ENCODE measurements around the gene OR10H1.
"Not testable (repeated sequence)": the region's sequence is repeated elsewhere in the genome, so short reads cannot be mapped to it uniquely, and the experiment has no call there.

The OR10H1 gene

DNA sequence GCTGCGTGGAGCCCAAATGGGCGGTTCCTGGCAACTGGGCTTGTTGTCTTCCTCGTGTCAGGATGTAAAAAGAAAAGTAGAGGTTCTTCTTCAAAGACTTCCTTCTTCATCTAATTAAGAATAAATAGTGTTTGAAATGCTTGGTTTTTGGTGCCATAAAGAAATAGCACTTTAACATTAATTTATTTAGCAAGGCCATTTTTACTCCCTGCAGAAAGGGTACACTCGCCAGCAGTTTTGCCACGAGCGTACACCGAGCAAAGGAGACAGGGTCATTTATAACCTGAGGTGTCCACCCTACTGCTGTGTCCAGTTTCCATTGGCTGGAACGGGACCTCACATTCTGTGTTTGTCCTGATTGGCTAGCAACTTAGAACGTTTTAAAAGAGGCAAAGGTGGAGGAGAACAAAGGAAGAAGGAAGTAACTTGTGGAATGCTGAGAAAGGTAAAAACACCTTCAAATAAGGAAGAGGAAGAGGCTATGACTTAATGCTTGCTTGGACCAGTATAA is 21.8 kb upstream of the OR10H1 start:
- H3K9ac ChIP-seq (ENCODE audit: low read length): peak overlapping the region; percentile 71
- no peaks in the 10 kb centered on the region for H3K36me3 ChIP-seq (ENCODE audit: low read length)
- no peaks in the 10 kb centered on the region for H3K9me3 ChIP-seq (ENCODE audit: insufficient read depth, low read length)
- no peaks in the 10 kb centered on the region for H3F3A ChIP-seq (ENCODE audit: insufficient read depth)
- peak overlapping the region; percentile 52 for H2AFZ ChIP-seq (ENCODE audit: low read depth, low read length, severe bottlenecking)
- H3K79me2 ChIP-seq (ENCODE audit: insufficient read depth, low read length): no peaks in the 10 kb centered on the region
- H3K27me3 ChIP-seq (ENCODE audit: low read length): no peaks in the 10 kb centered on the region
- H3K4me3 ChIP-seq (ENCODE audit: insufficient read depth, low read length, poor library complexity, severe bottlenecking): peak overlapping the region; percentile 59
- peak overlapping the region; percentile 59 for H3K4me2 ChIP-seq (ENCODE audit: low read depth, low read length, poor library complexity, severe bottlenecking)
- H3K27ac ChIP-seq (ENCODE audit: low read depth, low read length): peak overlapping the region; percentile 74
- H3K9me2 ChIP-seq (replicated peaks; ENCODE audit: insufficient read depth, low read length): no peaks in the 10 kb centered on the region
- H4K20me1 ChIP-seq (ENCODE audit: low read depth, low read length): no peaks in the 10 kb centered on the region
- TF ChIP-seq, protein P1, sequence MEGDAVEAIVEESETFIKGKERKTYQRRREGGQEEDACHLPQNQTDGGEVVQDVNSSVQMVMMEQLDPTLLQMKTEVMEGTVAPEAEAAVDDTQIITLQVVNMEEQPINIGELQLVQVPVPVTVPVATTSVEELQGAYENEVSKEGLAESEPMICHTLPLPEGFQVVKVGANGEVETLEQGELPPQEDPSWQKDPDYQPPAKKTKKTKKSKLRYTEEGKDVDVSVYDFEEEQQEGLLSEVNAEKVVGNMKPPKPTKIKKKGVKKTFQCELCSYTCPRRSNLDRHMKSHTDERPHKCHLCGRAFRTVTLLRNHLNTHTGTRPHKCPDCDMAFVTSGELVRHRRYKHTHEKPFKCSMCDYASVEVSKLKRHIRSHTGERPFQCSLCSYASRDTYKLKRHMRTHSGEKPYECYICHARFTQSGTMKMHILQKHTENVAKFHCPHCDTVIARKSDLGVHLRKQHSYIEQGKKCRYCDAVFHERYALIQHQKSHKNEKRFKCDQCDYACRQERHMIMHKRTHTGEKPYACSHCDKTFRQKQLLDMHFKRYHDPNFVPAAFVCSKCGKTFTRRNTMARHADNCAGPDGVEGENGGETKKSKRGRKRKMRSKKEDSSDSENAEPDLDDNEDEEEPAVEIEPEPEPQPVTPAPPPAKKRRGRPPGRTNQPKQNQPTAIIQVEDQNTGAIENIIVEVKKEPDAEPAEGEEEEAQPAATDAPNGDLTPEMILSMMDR (IDR thresholded peaks at IDR 0.05; ENCODE audit: insufficient read depth, low read length, poor library complexity, severe bottlenecking): no peak
- TF ChIP-seq EZH2phosphoT487 (conservative IDR thresholded peaks at IDR 0.05; ENCODE audit: low read length): no peak

DNA sequence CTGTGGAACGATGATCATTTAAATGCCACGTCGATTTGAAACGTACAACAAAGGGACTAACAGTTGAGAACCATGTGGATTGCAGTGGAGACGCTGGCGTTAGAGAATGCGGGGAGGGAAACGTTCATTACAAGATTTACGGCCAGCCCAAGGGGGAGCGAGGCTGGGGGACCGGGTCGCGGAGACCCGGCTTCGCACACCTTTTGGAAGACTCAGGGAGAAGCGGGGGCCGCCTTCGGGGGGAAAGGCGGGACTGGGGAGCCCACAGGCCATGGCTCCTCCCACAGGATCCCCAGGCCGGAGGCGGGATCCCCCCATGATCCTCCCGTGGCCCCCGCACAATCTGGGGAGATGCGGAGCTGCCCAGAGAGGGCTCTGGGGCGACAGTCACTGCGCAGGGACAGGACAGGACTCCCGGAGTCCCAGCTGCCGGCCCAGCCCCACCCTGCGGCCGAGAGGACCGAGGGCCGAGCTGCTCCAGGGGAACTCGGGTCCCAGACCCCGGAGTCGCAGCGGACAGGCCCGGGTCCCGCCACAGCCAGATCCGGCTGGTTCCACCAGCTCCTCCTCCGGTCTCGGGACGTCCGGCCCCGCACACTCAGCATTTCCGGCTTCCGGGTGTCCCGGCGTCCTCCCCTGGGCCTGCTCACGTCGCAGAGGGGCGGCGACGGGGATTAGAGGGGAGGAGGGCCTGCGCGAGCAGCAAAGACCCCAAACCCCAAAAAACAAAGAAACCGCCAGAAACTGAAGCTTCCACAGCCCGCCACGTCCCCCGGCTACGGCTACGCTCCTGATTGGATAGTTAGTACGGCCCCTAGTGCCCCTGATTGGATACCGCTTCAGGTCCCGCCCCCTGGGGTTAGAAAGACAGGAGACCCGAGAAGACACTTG is 21.1 kb upstream of the OR10H1 start:
- H3F3A ChIP-seq (ENCODE audit: insufficient read depth): no peaks in the 10 kb centered on the region
- H3K79me2 ChIP-seq (ENCODE audit: insufficient read depth, low read length): no peaks in the 10 kb centered on the region
- no peak for TF ChIP-seq EZH2phosphoT487 (conservative IDR thresholded peaks at IDR 0.05; ENCODE audit: low read length)
- TF ChIP-seq, protein P1 (IDR thresholded peaks at IDR 0.05; ENCODE audit: insufficient read depth, low read length, poor library complexity, severe bottlenecking): no peak
- peak overlapping the region; percentile 71 for H3K9ac ChIP-seq (ENCODE audit: low read length)
- H3K4me3 ChIP-seq (ENCODE audit: insufficient read depth, low read length, poor library complexity, severe bottlenecking): peak overlapping the region; percentile 59
- H3K9me2 ChIP-seq (replicated peaks; ENCODE audit: insufficient read depth, low read length): no peaks in the 10 kb centered on the region
- peak overlapping the region; percentile 52 for H2AFZ ChIP-seq (ENCODE audit: low read depth, low read length, severe bottlenecking)
- peak overlapping the region; percentile 59 for H3K4me2 ChIP-seq (ENCODE audit: low read depth, low read length, poor library complexity, severe bottlenecking)
- H3K27me3 ChIP-seq (ENCODE audit: low read length): no peaks in the 10 kb centered on the region
- no peaks in the 10 kb centered on the region for H4K20me1 ChIP-seq (ENCODE audit: low read depth, low read length)
- H3K9me3 ChIP-seq (ENCODE audit: insufficient read depth, low read length): no peaks in the 10 kb centered on the region
- no peaks in the 10 kb centered on the region for H3K36me3 ChIP-seq (ENCODE audit: low read length)
- H3K27ac ChIP-seq (ENCODE audit: low read depth, low read length): peak overlapping the region; percentile 74

DNA sequence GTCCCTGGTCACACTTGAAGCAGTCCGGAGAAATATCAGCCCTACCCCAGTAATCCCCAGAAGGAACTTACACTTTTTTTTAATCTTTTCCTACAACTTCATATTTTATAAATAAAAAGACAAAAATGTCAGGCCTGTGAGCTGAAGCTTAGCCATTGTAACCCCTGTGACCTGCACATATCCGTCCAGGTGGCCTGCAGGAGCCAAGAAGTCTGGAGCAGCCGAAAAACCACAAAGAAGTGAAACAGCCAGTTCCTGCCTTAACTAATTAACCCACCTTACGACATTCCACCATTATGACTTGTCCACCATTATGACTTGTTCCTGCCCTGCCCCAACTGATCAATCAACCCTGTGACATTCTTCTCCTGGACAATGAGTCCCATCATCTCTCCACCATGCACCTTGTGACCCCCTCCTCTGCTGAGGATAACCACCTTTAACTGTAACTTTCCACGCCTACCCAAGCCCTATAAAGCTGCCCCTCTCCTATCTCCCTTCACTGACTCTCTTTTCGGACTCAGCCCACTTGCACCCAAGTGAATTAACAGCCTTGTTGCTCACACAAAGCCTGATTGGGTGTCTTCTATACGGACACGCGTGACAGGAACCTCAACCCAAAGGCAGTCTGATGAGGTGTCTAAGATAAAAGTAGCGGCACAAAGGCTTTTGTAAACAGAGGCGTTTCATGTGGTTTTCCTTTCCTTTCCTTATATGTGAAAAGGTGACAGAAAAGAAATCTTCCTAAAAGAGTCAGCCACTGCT is 20.3 kb upstream of the OR10H1 start:
- Histone ChIP-seq H2AFZ (ENCODE audit: low read depth, low read length, severe bottlenecking) (peak overlapping the region; percentile 52), H3K4me2 (ENCODE audit: low read depth, low read length, poor library complexity, severe bottlenecking) (peak overlapping the region; percentile 59), H3K4me3 (ENCODE audit: insufficient read depth, low read length, poor library complexity, severe bottlenecking) (peak overlapping the region; percentile 59)
- not testable (repeated sequence) for H3K79me2 ChIP-seq (ENCODE audit: insufficient read depth, low read length); H4K20me1 ChIP-seq (ENCODE audit: low read depth, low read length); H3K36me3 ChIP-seq (ENCODE audit: low read length); H3K27ac ChIP-seq (ENCODE audit: low read depth, low read length); H3K9me2 ChIP-seq (replicated peaks; ENCODE audit: insufficient read depth, low read length); H3K9ac ChIP-seq (ENCODE audit: low read length); H3F3A ChIP-seq (ENCODE audit: insufficient read depth); H3K9me3 ChIP-seq (ENCODE audit: insufficient read depth, low read length); H3K27me3 ChIP-seq (ENCODE audit: low read length)

DNA sequence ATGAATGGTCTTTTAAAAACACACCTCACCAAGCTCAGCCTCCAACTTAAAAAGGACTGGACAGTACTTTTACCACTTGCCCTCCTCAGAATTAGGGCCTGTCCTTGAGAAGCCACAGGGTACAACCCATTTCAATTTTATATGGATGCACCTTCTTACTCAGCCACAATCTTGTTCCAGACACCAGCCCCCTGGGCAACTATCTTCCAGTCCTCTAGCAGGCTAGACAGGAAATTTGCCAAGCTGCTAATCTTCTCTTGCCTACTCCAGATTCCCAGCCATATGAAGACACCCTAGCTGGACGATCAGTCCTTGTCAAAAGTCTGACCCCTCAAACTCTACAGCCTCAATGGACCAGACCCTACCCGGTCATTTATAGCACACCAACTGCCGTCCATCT is 18.8 kb upstream of the OR10H1 start:
- H3K27ac ChIP-seq (ENCODE audit: low read depth, low read length); H3K9ac ChIP-seq (ENCODE audit: low read length): not testable (repeated sequence)

More for the DNA sequence above, 18.8 kb upstream of the OR10H1 start:
- not testable (repeated sequence) for H2AFZ ChIP-seq (ENCODE audit: low read depth, low read length, severe bottlenecking); H3K9me3 ChIP-seq (ENCODE audit: insufficient read depth, low read length); H3K4me3 ChIP-seq (ENCODE audit: insufficient read depth, low read length, poor library complexity, severe bottlenecking); H3K79me2 ChIP-seq (ENCODE audit: insufficient read depth, low read length); H3K9me2 ChIP-seq (replicated peaks; ENCODE audit: insufficient read depth, low read length); H3K36me3 ChIP-seq (ENCODE audit: low read length); H3F3A ChIP-seq (ENCODE audit: insufficient read depth); H3K27me3 ChIP-seq (ENCODE audit: low read length); H3K4me2 ChIP-seq (ENCODE audit: low read depth, low read length, poor library complexity, severe bottlenecking); H4K20me1 ChIP-seq (ENCODE audit: low read depth, low read length)
